ENCODE data around the gene WWC1.

Gene WWC1

GRCh38 chr5:168291342-168291963, at the start of gene WWC1:
TSS of gene WWC1 (plus strand) at chr5:168291645. CDS start at chr5:168292153, 508 bp downstream.
- peak; percentile 11 for DNase-seq (ENCODE audit: low read depth)

GRCh38 chr5:168244838-168245559, 46.4 kb upstream of the WWC1 start:
- DNase-seq (ENCODE audit: low read depth): no peak

- DNase-seq (ENCODE audit: low read depth): no peak
Measured at GRCh38 chr5:168249923-168250322, 41.5 kb upstream of the WWC1 start.

- no peak for DNase-seq (ENCODE audit: low read depth)
Measured at GRCh38 chr5:168251259-168251658, 40.2 kb upstream of the WWC1 start.

GRCh38 chr5:168254013-168254693, 37.3 kb upstream of the WWC1 start:
- no peak for DNase-seq (ENCODE audit: low read depth)

- no peak for DNase-seq (ENCODE audit: low read depth)
Measured at GRCh38 chr5:168260353-168261226, 30.9 kb upstream of the WWC1 start.

- DNase-seq (ENCODE audit: low read depth): no peak
Measured at GRCh38 chr5:168261227-168261571, 30.2 kb upstream of the WWC1 start.

GRCh38 chr5:168262042-168262743, 29.3 kb upstream of the WWC1 start:
- DNase-seq (ENCODE audit: low read depth): no peak

GRCh38 chr5:168263121-168263520, 28.3 kb upstream of the WWC1 start:
- DNase-seq (ENCODE audit: low read depth): no peak

GRCh38 chr5:168266016-168266415, 25.4 kb upstream of the WWC1 start:
- DNase-seq (ENCODE audit: low read depth): no peak

GRCh38 chr5:168268949-168269936, 22.2 kb upstream of the WWC1 start:
- DNase-seq (ENCODE audit: low read depth): peak; percentile 55

GRCh38 chr5:168269937-168270330, 21.5 kb upstream of the WWC1 start:
- no peak for DNase-seq (ENCODE audit: low read depth)

GRCh38 chr5:168270476-168270875, 21.0 kb upstream of the WWC1 start:
- DNase-seq (ENCODE audit: low read depth): no peak

- no peak for DNase-seq (ENCODE audit: low read depth)
Measured at GRCh38 chr5:168273056-168273980, 18.1 kb upstream of the WWC1 start.

- DNase-seq (ENCODE audit: low read depth): no peak
Measured at GRCh38 chr5:168274406-168274805, 17.0 kb upstream of the WWC1 start.

- DNase-seq (ENCODE audit: low read depth): no peak
Measured at GRCh38 chr5:168275940-168276339, 15.5 kb upstream of the WWC1 start.

- no peak for DNase-seq (ENCODE audit: low read depth)
Measured at GRCh38 chr5:168282120-168282519, 9.3 kb upstream of the WWC1 start.

- no peak for DNase-seq (ENCODE audit: low read depth)
Measured at GRCh38 chr5:168284809-168285208, 6.6 kb upstream of the WWC1 start.

- no peak for DNase-seq (ENCODE audit: low read depth)
Measured at GRCh38 chr5:168285696-168286095, 5.7 kb upstream of the WWC1 start.
